HG03521 (cell line): Measurements from ENCODE around the gene PSMG1.

ENCODE experiments used
- ATAC-seq: cut with Tn5 transposase; IDR thresholded peaks from one replicate; pipeline ENCODE4 v1.9.1; 2021; ENCODE audit warnings: mild to moderate bottlenecking, moderate library complexity; ENCODE audit not compliant: unreplicated experiment

Gene PSMG1

GRCh38 chr21:39189857-39190604 lies 6.8 kb upstream of the PSMG1 start:
- ATAC-seq = no peak

DNA sequence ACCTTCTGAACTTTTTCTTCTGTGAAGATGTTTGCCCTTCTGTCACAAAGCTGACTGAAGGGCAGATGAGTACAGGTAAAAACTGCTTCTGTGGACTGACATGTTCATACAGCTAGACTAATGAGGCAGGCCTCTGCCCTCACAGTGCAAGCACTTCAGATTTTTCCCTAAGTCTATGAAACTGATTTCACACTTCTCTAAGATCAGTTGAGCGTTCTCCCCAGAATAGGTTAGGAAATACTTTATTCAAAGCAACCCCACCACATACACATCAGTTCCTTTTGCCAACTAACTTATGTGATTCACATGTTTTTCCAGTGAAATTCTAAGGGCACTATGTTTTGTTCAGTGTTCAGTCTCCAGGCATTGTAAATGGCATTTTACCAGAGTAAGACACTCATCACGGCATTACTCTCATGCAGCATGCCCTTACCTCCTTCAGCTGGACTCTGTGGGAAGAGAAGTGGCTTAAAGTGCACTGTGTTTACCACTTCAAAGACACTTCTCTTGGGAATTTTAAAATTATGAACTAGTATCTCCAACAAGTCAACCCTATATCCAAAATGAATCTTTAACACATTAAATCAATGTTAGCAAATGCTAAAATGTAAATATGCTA lies 5.4 kb upstream of the PSMG1 start:
- no peak for ATAC-seq

- ATAC-seq = no peak
These were observed 3.9 kb upstream of the PSMG1 start for GRCh38 chr21:39187141-39187540.

DNA sequence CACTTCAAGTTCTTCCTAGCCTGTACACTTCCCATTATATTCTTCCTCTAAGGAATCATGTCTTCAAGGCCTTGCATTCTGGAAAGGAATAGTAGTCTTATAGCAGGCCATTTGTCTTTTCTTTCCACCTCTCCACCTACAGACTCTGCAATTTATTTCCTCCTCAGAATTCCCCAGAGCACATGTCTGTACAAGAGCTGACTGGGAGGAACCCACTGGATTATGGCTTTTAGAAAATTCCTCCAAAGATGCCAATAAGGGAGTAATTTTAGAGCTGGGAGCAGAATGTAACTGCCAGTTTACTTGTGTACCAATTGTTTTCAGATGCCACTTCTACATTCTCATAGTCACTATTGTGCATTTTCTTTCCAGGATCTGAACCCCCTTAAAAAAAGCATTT lies 3.4 kb upstream of the PSMG1 start:
- ATAC-seq = no peak

DNA sequence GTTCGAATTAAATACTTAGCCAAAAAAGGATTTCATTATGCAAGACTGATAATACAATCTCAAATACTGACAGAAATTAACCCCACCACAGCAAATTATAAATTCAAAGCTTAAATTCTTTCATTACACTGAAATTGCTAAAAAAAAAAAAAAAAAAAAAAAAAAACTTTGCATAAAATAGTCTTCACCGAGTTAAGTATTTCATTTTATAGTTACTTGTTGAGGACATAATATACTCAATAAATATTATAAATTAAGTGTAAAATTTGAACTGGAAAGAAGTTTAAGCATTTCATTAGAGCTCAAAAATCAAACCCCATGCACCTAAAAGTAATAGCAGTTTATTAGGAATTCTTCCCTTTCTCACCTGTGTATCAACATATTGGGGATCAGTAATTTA lies 1.9 kb upstream of the PSMG1 start:
- no peak for ATAC-seq

DNA sequence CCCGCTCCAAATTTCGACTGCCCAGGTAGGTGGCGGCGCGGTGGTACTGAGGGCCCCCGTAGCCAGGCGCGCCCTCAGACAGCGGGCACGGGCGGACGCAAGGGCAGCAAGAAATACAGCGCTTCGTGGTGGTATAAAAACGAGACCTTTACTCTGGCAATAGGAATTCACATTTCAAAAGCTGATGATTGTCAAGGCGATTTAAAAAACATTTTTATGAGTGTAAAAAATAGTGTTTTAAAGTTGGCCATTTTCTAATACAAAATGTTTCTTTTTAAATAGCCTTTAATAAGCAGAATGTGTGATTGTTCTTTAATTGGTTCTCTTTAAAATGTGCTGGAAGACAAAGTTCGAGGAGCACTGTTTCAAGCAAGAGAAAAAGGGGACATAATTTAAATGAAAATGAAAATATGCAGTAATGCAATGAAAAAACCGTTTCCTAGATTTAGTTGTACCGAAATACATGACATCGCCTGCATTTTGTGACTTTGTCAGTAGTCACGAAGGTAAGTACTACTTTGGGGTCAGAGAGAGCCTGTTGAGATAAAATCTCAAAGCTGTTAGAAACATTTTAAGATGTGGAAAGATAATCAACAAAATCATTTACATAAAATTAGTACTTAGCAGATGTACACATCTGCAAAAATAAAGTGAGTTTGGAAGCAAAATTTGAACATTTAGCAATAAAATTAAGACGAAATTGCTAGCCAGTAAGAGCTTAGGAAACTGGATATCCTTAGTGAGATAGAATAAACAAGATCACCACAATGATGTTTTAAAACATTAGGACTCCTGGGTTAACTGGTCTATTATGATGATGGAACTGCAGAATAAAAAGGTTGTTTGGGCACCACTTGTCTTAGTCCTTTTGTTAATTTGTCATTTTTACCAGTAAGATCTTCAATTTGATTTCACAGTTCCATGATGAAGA lies 1.1 kb upstream of the PSMG1 start:
- no peak for ATAC-seq

DNA sequence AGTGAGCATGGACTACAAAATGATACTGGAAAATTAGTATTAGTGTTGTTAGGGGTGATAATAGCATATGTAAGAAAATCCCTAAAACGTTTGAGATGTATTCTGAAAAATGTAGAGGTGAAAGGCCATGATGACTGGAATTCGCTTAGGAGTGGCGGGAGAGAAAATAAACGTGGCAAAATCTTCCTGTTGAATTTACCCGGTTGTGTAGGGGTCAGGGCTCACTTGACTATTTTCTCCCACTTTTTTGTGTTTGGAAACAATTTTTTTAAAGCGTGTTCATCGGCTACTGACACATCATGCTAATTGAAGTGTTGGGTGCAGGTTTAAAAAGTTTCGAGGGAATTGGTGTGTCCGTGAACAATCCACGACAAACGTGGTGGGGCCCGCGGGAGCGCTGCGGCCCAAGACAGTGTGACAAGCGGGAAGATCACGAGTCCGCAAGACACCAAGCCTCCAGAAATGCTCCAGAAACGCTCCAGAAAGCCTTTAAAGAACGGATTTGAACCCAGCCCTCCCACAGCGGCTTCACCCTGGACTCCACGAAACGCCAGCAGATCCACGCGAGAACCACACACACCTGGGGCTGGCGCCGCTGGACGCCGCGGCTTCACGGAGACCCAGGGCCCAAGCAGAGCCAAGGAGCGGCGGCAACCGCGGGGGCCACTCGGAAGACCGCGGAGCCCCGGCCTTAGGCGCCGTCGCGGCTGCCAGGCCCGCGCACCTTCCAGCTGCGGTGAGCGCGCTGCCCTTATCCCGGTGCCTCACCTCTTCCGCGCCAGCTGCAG lies 573 bp downstream of the PSMG1 start:
- ATAC-seq = peak; percentile 17

- ATAC-seq = no peak
These were observed 1.2 kb downstream of the PSMG1 start for GRCh38 chr21:39182016-39182415.

- ATAC-seq = no peak
These were observed 1.9 kb downstream of the PSMG1 start for GRCh38 chr21:39181205-39181818.

DNA sequence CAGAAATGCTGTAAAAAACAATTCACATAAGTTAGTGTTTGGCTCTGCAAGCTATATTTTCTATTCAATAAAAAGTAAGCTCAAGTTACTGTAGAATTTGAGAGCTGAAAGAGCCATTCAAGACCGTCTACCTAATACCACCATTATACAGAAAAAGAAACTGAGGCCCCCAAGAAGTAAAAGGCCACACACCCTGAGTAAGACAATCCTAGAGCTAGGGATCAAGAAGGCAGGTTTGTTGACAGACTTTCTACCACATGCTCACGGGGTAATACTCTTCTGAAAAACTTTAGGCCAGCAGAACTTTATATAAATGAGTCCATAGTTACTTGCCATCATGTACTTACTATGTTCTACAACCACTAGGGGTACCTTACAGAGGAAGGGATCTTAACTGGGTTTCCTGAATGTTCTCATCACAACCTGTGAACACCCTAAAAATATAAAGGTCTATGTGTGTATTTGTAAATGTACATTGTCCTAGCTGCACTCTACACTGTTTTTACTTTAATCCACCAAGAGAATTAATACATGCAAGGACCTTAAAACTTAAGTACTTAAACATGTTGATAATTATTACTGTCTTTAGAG lies 2.7 kb downstream of the PSMG1 start:
- ATAC-seq = no peak

DNA sequence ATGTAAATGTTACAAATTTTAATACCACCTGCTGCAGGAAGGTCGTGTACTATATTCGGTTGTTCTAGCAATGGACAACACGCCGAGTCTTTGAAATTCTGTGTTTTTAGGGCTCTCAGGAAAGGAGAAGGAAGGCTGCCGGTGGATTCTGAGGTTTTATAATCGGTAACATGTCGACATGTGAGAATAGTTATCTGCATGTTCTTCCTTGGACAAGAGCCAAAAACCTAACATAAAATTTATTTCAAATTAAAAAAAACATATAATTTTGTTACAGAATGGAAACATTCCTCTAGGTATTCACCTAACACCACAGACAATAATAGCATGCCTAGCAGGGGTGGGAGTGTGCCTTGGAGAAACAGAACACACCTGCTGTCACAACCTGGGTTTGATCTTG lies 4.8 kb downstream of the PSMG1 start:
- no peak for ATAC-seq

- no peak for ATAC-seq
These were observed 7.0 kb downstream of the PSMG1 start for GRCh38 chr21:39176271-39176709.

GRCh38 chr21:39175665-39176064 lies 7.6 kb downstream of the PSMG1 start:
- ATAC-seq = no peak

DNA sequence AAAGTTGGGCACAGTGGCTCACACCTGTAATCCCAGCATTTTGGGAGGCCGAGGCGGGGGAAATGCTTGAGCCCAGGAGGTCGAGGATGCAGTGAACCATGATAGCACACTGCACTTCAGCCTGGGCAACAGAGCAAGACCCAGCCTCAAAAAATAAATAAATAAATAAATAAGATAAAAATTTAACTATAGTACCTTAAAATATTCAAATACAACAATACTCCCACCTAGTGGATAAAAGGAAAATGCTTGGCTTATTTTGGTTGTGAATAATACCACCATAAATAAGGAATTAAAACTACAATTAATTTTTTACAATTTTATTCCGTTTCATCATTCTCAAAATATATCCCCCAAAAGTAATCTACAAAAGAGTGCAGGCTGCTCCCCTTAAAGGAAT lies 8.1 kb downstream of the PSMG1 start:
- no peak for ATAC-seq

- no peak for ATAC-seq
These were observed 9.3 kb downstream of the PSMG1 start for GRCh38 chr21:39173716-39174680.

DNA sequence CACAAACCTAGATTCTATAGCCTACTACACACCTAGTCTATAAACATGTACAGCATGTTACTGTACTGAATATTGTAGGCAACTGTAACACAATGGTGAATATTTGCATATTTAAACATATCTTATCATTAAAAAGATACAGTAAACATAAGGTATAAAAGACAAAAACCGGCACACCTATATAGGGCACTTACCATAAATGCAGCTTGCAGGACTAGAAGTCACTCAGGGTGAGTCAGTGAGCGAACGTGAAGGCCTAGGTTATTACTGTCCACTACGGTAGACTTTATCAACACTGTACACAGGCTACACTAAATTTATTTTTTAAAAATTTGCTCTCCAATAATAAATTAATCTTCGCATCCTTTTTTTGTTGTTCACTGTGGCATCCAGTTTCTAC lies 13.3 kb downstream of the PSMG1 start:
- no peak for ATAC-seq

DNA sequence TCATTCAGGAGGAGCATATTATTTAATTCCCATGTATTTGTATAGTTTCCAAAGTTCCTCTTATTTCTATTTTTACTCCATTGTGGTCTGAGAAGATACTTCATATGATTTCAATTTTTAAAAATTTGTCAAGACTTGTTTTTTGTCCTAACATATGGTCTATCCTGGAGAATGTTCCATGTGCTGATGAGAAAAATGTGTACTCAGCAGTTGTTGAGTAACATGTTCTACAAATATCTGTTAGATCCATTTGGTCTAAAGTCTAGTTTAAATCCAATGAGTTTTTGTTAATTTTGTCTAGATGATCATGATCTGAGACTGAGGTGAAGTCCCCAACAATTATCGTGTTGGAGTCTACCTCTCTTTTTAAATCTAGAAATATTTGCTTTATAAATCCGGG lies 14.5 kb downstream of the PSMG1 start:
- no peak for ATAC-seq

- no peak for ATAC-seq
These were observed 18.7 kb downstream of the PSMG1 start for GRCh38 chr21:39164523-39164922.

- ATAC-seq = no peak
These were observed 22.2 kb downstream of the PSMG1 start for GRCh38 chr21:39161064-39161463.
